HG02981 (cell line): ENCODE measurements around the gene EZH2.
A peak's percentile ranks its signal among the peaks of the same experiment; 100 is the strongest.

Source experiments
- ATAC-seq: cut with Tn5 transposase; IDR thresholded peaks from one replicate; pipeline ENCODE4 v1.9.1; 2021; ENCODE audit warnings: mild to moderate bottlenecking, moderate library complexity; ENCODE audit not compliant: unreplicated experiment

Gene EZH2

DNA sequence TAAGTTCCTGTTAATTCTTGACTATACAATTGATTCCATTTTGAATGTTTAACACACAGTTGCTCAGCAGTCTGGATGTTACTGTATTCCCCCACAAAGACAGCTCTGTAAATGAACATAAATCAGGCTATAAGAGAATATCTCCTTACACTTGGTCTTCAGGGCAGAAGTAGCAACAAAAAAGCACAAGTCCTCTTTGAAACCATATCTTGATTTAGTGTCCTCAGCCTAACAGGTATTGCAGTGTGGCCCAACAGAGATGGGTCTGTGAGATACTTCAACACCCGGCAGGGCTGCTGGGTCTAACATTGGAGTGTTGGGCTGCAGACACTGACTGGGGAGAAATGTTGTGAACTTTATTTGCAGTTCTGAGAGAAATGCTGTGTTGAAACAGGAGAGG, 109.6 kb downstream of the EZH2 start:
- ATAC-seq = no peak

GRCh38 chr7:148773334-148773733, 110.8 kb downstream of the EZH2 start:
- ATAC-seq = peak; percentile 94

GRCh38 chr7:148772297-148773089, 111.6 kb downstream of the EZH2 start:
- no peak for ATAC-seq

DNA sequence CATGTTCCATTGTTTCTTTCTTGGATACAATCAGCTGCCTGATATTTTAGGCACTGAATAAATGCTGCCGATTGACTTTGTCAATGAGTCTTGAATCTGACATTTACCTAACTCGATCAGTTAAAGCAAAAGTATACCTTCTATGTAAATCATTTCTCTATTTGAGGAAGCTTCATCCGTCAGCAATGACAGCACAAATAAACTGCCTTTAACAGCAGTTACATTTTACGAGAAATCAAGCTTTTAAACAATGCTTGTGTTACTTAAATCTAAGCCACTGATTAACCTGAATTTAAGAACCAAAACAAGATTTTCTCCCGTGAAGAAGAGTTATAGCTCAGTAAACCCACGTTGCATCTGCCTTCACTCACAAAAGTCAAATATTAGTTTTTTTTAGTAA, 114.1 kb downstream of the EZH2 start:
- no peak for ATAC-seq

DNA sequence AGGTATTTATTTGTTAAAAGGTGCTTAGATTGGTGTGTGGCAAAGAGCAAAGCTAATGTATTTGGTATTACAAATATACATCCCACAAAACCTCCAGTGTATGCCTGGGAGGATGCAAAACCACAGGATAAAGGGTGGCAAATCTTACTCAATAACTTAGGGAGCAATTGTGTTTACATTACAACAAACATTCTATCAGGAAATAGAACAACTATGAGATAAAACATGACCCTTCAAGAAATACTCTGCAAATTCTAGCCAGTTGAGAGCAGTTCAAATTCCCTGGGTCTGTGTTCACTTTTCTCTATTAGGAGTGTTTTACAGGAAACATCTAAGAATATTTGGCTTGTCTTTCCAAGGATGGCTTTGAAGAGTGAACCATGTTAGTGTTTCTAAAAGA, 120.5 kb downstream of the EZH2 start:
- no peak for ATAC-seq

DNA sequence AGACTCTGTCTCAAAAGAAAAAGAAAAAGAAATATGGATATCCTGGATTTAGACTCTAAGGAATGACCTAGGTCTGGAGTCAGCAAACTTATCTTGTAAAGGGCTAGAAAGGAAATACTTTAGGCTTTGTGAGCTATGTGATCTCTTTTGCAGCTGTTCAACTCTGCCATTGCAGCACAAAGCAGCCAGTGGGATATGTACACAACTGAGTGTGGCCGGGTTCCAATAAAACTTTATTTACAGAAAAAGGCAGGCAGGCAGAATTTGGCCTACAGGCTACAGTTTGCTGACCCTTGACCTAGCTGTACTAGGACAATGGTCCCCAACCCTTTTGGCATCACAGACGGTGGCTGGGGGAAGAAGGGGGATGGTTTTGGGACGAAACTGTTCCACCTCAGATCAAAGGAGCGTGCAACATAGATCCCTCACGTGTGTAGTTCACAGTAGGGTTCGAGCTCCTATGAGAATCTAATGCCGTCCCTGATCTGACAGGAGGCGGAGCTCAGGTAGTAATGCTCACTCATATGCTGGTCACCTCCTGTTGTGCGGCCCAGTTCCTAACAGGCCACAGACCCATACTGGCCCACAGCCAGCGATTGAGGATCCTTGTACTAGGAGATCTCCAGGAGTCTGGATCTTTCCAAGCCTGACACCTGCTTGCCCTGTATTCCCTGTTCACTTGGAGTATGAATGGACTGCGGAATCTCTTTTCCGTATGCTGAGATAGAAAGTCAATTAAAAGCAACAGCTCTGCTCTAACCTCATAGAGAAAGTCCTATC, 122.4 kb downstream of the EZH2 start:
- no peak for ATAC-seq
